ENCODE results near the gene APBA1.
"Not testable (repeated sequence)": the region's sequence is repeated elsewhere in the genome, so short reads cannot be mapped to it uniquely, and the experiment has no call there.

Gene APBA1

DNA sequence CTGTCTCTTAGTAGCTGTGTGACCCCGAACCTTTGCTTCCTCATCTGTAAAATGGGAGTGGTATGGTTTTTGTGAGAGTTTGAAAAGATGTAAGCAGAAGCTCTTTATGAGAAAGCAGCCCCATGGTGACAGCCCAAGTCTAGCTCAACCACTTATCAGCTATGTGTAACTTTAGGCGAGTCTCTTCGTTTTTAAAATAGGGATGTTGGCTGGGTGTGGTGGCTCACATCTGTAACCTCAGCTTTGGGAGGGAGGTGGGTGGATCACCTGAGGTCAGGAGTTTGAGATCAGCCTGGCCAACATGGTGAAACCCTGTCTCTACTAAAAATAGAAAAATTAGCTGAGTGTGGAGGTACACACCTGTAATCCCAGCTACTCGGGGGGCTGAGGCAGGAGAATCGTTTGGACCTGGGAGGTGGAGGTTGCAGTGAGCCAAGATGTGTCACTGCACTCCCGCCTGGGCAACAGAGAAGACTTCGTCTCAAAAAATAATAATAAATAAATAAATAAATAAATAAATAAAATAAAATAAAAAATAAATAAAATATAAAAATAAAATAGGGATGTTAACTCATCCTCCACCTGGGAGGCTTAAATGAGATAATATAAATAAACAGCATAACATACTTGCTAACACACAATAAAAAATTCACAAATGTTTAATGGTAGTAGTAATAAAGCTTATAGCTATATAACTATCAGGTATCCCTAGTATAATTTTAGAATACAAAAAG lies 71.7 kb downstream of the APBA1 start:
- TF ChIP-seq CTCF (IDR thresholded peaks at IDR 0.05; ENCODE audit: low read depth, low read length) = no peak
- DNase-seq (ENCODE audit: low read depth, low spot score) = no peak
- in situ Hi-C loops (cut with HindIII; ENCODE audit: low sequenced_read_pairs) = no loop called here

GRCh38 chr9:69599232-69599971 lies 72.8 kb downstream of the APBA1 start:
- H3K4me3 ChIP-seq (ENCODE audit: low read depth, low read length) = no peak overlapping the region
- DNase-seq (ENCODE audit: low read depth, low spot score) = peak; percentile 56
- in situ Hi-C loops (cut with HindIII; ENCODE audit: low sequenced_read_pairs) = no loop called here
- no peak for TF ChIP-seq CTCF (IDR thresholded peaks at IDR 0.05; ENCODE audit: low read depth, low read length)

More for the DNA sequence above, 71.7 kb downstream of the APBA1 start:
- no peak overlapping the region for H3K4me3 ChIP-seq (ENCODE audit: low read depth, low read length)

DNA sequence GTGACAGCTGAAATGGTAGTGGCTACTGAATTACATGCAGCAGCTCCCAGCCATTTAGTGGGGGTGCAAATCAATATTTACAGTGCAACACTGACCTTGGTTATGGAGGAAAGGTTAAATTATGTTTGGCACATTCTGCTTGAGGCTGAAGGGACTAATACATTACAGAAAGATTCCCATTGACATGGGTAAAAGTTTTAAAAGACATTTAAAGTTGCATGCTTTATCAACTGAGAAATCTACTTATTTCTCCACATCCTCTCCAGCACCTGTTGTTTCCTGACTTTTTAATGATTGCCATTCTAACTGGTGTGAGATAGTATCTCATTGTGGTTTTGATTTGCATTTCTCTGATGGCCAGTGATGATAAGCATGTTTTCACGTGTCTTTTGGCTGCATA lies 75.3 kb downstream of the APBA1 start:
- in situ Hi-C loops (cut with HindIII; ENCODE audit: low sequenced_read_pairs); H3K4me3 ChIP-seq (ENCODE audit: low read depth, low read length); DNase-seq (ENCODE audit: low read depth, low spot score): not testable (repeated sequence)

- H3K4me3 ChIP-seq (ENCODE audit: low read depth, low read length) = no peak overlapping the region
- DNase-seq (ENCODE audit: low read depth, low spot score) = no peak
- in situ Hi-C loops (cut with HindIII; ENCODE audit: low sequenced_read_pairs) = no loop called here
- no peak for TF ChIP-seq CTCF (IDR thresholded peaks at IDR 0.05; ENCODE audit: low read depth, low read length)
These were observed 78.0 kb downstream of the APBA1 start for GRCh38 chr9:69594180-69594579.

- in situ Hi-C loops (cut with HindIII; ENCODE audit: low sequenced_read_pairs) = no loop called here
- DNase-seq (ENCODE audit: low read depth, low spot score) = no peak
- no peak overlapping the region for H3K4me3 ChIP-seq (ENCODE audit: low read depth, low read length)
- TF ChIP-seq CTCF (IDR thresholded peaks at IDR 0.05; ENCODE audit: low read depth, low read length) = no peak
These were observed 78.4 kb downstream of the APBA1 start for GRCh38 chr9:69593756-69594155.

GRCh38 chr9:69593301-69593700 lies 78.9 kb downstream of the APBA1 start:
- no peak for TF ChIP-seq CTCF (IDR thresholded peaks at IDR 0.05; ENCODE audit: low read depth, low read length)
- H3K4me3 ChIP-seq (ENCODE audit: low read depth, low read length) = no peak overlapping the region
- no peak for DNase-seq (ENCODE audit: low read depth, low spot score)
- in situ Hi-C loops (cut with HindIII; ENCODE audit: low sequenced_read_pairs) = no loop called here

DNA sequence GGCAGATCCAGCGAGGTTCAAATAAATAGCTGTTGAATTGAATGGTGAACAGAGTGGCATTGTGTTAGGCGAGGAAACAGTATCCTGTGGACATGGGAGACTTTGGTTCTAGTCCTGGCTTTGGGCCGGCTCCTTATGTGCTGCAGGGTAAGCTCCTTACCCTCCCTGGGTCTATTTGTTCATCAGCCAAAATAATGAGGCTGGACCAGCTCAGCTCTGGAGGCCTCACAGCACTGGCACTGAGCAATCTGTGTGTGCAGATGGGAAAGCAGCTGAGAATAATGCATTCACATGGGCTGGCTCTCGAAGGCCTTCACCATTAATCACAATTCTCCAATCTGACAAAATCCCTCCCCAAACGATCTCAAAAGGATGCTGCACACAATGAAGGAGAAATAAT lies 81.9 kb downstream of the APBA1 start:
- no peak for DNase-seq (ENCODE audit: low read depth, low spot score)
- in situ Hi-C loops (cut with HindIII; ENCODE audit: low sequenced_read_pairs) = no loop called here
- H3K4me3 ChIP-seq (ENCODE audit: low read depth, low read length) = no peak overlapping the region
- TF ChIP-seq CTCF (IDR thresholded peaks at IDR 0.05; ENCODE audit: low read depth, low read length) = no peak
